ENCODE measurements around the gene DUSP8. TPM values are rescaled to one million over a fixed set of nuclear protein-coding genes. Genes with fewer than 3 reads are reported as not detected.

The DUSP8 gene
- total and polyA plus RNA-seq, 9 of the 15 experiments (the other 6 are each of a cell fraction or from before 2014, with no cell fraction given): 0.14 to 2.0 (median 0.86) TPM; not detected in 2

DNA sequence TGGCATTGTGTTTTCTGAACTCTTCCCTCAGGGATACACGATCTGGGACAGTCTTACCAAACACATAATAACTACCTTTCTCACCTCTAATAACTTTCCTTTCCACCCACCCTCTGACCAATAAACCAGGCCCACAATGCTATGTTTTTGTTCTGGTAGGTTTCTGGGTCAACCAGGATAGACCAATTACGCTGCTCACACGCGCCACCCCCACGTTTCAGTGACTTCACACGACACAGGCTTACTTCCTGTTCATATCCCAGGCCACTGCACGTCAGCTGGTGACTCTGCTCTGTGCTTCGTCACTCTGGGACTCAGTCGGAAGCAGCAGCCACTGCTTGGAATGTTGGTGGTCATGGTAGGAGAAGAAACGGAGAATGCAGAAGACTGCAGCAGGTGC, 47.4 kb upstream of the DUSP8 start (continued):
- TF ChIP-seq, protein P1, sequence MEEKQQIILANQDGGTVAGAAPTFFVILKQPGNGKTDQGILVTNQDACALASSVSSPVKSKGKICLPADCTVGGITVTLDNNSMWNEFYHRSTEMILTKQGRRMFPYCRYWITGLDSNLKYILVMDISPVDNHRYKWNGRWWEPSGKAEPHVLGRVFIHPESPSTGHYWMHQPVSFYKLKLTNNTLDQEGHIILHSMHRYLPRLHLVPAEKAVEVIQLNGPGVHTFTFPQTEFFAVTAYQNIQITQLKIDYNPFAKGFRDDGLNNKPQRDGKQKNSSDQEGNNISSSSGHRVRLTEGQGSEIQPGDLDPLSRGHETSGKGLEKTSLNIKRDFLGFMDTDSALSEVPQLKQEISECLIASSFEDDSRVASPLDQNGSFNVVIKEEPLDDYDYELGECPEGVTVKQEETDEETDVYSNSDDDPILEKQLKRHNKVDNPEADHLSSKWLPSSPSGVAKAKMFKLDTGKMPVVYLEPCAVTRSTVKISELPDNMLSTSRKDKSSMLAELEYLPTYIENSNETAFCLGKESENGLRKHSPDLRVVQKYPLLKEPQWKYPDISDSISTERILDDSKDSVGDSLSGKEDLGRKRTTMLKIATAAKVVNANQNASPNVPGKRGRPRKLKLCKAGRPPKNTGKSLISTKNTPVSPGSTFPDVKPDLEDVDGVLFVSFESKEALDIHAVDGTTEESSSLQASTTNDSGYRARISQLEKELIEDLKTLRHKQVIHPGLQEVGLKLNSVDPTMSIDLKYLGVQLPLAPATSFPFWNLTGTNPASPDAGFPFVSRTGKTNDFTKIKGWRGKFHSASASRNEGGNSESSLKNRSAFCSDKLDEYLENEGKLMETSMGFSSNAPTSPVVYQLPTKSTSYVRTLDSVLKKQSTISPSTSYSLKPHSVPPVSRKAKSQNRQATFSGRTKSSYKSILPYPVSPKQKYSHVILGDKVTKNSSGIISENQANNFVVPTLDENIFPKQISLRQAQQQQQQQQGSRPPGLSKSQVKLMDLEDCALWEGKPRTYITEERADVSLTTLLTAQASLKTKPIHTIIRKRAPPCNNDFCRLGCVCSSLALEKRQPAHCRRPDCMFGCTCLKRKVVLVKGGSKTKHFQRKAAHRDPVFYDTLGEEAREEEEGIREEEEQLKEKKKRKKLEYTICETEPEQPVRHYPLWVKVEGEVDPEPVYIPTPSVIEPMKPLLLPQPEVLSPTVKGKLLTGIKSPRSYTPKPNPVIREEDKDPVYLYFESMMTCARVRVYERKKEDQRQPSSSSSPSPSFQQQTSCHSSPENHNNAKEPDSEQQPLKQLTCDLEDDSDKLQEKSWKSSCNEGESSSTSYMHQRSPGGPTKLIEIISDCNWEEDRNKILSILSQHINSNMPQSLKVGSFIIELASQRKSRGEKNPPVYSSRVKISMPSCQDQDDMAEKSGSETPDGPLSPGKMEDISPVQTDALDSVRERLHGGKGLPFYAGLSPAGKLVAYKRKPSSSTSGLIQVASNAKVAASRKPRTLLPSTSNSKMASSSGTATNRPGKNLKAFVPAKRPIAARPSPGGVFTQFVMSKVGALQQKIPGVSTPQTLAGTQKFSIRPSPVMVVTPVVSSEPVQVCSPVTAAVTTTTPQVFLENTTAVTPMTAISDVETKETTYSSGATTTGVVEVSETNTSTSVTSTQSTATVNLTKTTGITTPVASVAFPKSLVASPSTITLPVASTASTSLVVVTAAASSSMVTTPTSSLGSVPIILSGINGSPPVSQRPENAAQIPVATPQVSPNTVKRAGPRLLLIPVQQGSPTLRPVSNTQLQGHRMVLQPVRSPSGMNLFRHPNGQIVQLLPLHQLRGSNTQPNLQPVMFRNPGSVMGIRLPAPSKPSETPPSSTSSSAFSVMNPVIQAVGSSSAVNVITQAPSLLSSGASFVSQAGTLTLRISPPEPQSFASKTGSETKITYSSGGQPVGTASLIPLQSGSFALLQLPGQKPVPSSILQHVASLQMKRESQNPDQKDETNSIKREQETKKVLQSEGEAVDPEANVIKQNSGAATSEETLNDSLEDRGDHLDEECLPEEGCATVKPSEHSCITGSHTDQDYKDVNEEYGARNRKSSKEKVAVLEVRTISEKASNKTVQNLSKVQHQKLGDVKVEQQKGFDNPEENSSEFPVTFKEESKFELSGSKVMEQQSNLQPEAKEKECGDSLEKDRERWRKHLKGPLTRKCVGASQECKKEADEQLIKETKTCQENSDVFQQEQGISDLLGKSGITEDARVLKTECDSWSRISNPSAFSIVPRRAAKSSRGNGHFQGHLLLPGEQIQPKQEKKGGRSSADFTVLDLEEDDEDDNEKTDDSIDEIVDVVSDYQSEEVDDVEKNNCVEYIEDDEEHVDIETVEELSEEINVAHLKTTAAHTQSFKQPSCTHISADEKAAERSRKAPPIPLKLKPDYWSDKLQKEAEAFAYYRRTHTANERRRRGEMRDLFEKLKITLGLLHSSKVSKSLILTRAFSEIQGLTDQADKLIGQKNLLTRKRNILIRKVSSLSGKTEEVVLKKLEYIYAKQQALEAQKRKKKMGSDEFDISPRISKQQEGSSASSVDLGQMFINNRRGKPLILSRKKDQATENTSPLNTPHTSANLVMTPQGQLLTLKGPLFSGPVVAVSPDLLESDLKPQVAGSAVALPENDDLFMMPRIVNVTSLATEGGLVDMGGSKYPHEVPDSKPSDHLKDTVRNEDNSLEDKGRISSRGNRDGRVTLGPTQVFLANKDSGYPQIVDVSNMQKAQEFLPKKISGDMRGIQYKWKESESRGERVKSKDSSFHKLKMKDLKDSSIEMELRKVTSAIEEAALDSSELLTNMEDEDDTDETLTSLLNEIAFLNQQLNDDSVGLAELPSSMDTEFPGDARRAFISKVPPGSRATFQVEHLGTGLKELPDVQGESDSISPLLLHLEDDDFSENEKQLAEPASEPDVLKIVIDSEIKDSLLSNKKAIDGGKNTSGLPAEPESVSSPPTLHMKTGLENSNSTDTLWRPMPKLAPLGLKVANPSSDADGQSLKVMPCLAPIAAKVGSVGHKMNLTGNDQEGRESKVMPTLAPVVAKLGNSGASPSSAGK (IDR thresholded peaks at IDR 0.05): peak; percentile 41
- TF ChIP-seq ZNF121 (CRISPR knock-in tag; conservative IDR thresholded peaks at IDR 0.05): no peak
- TF ChIP-seq ZNF12 (CRISPR knock-in tag; IDR thresholded peaks at IDR 0.05): no peak
- TF ChIP-seq, protein P2, sequence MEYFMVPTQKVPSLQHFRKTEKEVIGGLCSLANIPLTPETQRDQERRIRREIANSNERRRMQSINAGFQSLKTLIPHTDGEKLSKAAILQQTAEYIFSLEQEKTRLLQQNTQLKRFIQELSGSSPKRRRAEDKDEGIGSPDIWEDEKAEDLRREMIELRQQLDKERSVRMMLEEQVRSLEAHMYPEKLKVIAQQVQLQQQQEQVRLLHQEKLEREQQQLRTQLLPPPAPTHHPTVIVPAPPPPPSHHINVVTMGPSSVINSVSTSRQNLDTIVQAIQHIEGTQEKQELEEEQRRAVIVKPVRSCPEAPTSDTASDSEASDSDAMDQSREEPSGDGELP (CRISPR knock-in tag; IDR thresholded peaks at IDR 0.05; ENCODE audit: borderline replicate concordance): peak; percentile 69; the same call in 1 of the 2 replicates
- peak; percentile 78; the same call in 1 of the 2 replicates for TF ChIP-seq NCOA1 (IDR thresholded peaks at IDR 0.05; ENCODE audit: low read depth)
- peak; percentile 49 for TF ChIP-seq EGR1 (conservative IDR thresholded peaks at IDR 0.05)
- TF ChIP-seq EP400 (IDR thresholded peaks at IDR 0.05): no peak
- TF ChIP-seq TAF7 (tag; IDR thresholded peaks at IDR 0.05): no peak
- TF ChIP-seq ELF4 (CRISPR knock-in tag; IDR thresholded peaks at IDR 0.05): no peak
- peak; percentile 56; the same call in 1 of the 2 replicates for TF ChIP-seq ATF7 (IDR thresholded peaks at IDR 0.05)
- peak; percentile 72 for TF ChIP-seq L3MBTL2 (IDR thresholded peaks at IDR 0.05)
- TF ChIP-seq, protein P3, sequence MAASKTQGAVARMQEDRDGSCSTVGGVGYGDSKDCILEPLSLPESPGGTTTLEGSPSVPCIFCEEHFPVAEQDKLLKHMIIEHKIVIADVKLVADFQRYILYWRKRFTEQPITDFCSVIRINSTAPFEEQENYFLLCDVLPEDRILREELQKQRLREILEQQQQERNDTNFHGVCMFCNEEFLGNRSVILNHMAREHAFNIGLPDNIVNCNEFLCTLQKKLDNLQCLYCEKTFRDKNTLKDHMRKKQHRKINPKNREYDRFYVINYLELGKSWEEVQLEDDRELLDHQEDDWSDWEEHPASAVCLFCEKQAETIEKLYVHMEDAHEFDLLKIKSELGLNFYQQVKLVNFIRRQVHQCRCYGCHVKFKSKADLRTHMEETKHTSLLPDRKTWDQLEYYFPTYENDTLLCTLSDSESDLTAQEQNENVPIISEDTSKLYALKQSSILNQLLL (CRISPR knock-in tag; IDR thresholded peaks at IDR 0.05; ENCODE audit: borderline replicate concordance): no peak
- no peak for TF ChIP-seq FIP1L1 (IDR thresholded peaks at IDR 0.05; ENCODE audit: low read depth, low read length, poor library complexity, severe bottlenecking)
- TF ChIP-seq RFX1 (IDR thresholded peaks at IDR 0.05): no peak
- no peak for TF ChIP-seq GTF2A2 (tag; IDR thresholded peaks at IDR 0.05)
- TF ChIP-seq NR2C2 (CRISPR knock-in tag; IDR thresholded peaks at IDR 0.05): no peak
- peak; percentile 31; the same call in 1 of the 2 replicates for TF ChIP-seq NR2C2 (tag; IDR thresholded peaks at IDR 0.05)
